Stimulated activated CD4-positive, alpha-beta T cell treated with anti-CD3 and anti-CD28 coated beads, Interleukin-12 subunit alpha, Interleukin-12 subunit beta, amount 100 ng/mL, for 24 hours (primary cell): ENCODE measurements around the gene CCDC89.

Source experiments
- DNase-seq, 2 experiments: peaks; one replicate each; pipeline ENCODE4 v3.0.0-alpha.2; 2020; ENCODE audit warnings: low read depth in 2 of 2

CCDC89 gene

GRCh38 chr11:85685820-85686459 is at the start of gene CCDC89:
TSS of gene CCDC89 (minus strand) at chr11:85686195. CDS start at chr11:85686130, 65 bp downstream.
- no peak for DNase-seq

GRCh38 chr11:85732965-85733364 is 47.0 kb upstream of the CCDC89 start:
- DNase-seq = no peak

GRCh38 chr11:85726381-85726780 is 40.4 kb upstream of the CCDC89 start:
- no peak for DNase-seq

GRCh38 chr11:85725510-85726258 is 39.7 kb upstream of the CCDC89 start:
- no peak for DNase-seq

GRCh38 chr11:85724748-85725465 is 38.9 kb upstream of the CCDC89 start:
- DNase-seq = no peak

GRCh38 chr11:85723088-85723487 is 37.1 kb upstream of the CCDC89 start:
- no peak for DNase-seq

GRCh38 chr11:85721191-85721590 is 35.2 kb upstream of the CCDC89 start:
- no peak for DNase-seq

GRCh38 chr11:85718991-85719807 is 33.2 kb upstream of the CCDC89 start:
- no peak for DNase-seq

- no peak for DNase-seq
These were observed 32.3 kb upstream of the CCDC89 start for GRCh38 chr11:85718126-85718943.

- no peak for DNase-seq
These were observed 31.4 kb upstream of the CCDC89 start for GRCh38 chr11:85717429-85717828.

GRCh38 chr11:85712953-85713352 is 27.0 kb upstream of the CCDC89 start:
- no peak for DNase-seq

- no peak for DNase-seq
These were observed 24.9 kb upstream of the CCDC89 start for GRCh38 chr11:85710917-85711316.

GRCh38 chr11:85709941-85710702 is 24.1 kb upstream of the CCDC89 start:
- DNase-seq = no peak

GRCh38 chr11:85705800-85706199 is 19.8 kb upstream of the CCDC89 start:
- no peak for DNase-seq

GRCh38 chr11:85704967-85705366 is 19.0 kb upstream of the CCDC89 start:
- DNase-seq = no peak

GRCh38 chr11:85699957-85700741 is 14.2 kb upstream of the CCDC89 start:
- DNase-seq = no peak

GRCh38 chr11:85698195-85698594 is 12.2 kb upstream of the CCDC89 start:
- no peak for DNase-seq

- DNase-seq = no peak
These were observed 11.8 kb upstream of the CCDC89 start for GRCh38 chr11:85697747-85698146.

- no peak for DNase-seq
These were observed 9.6 kb upstream of the CCDC89 start for GRCh38 chr11:85695546-85695945.
